HCT116 (cell line): ENCODE data around the gene KIFAP3.
A peak's percentile ranks its signal among the peaks of the same experiment; 100 is the strongest.

Experiments
- CEBPB ChIP-seq: IDR thresholded peaks from 2 replicates; pipeline ENCODE4 v1.6.1; 2012; ENCODE audit warnings: low read depth
- EGR1 ChIP-seq: IDR thresholded peaks from 2 replicates; pipeline ENCODE4 v1.6.1; 2012; ENCODE audit warnings: low read depth
- EZH2 ChIP-seq: fragments of 200-600 bp; sonication (generic); IDR thresholded peaks from 2 replicates; pipeline ENCODE4 v1.6.1; 2017; ENCODE audit warnings: antibody characterized with exemption, mixed run types
- EZH2phosphoT487 ChIP-seq: fragments of 200-600 bp; IDR thresholded peaks from 2 replicates; pipeline ENCODE4 v1.6.1; 2018; ENCODE audit warnings: antibody characterized with exemption, borderline replicate concordance
- POLR2A ChIP-seq: IDR thresholded peaks from 2 replicates; pipeline ENCODE4 v1.7.0; 2011; ENCODE audit warnings: borderline replicate concordance; ENCODE audit not compliant: insufficient read depth, insufficient read length; ENCODE audit errors: extremely low read depth
- POLR2AphosphoS5 ChIP-seq: IDR thresholded peaks from 2 replicates; pipeline ENCODE4 v1.6.1; 2011; ENCODE audit warnings: mild to moderate bottlenecking, low read depth, low read length, moderate library complexity
- REST ChIP-seq: IDR thresholded peaks from 2 replicates; pipeline ENCODE4 v1.6.1; 2012; ENCODE audit warnings: low read depth
- SIN3A ChIP-seq: IDR thresholded peaks from 2 replicates; pipeline ENCODE4 v1.6.1; 2012; ENCODE audit warnings: low read depth
- TF ChIP-seq, protein P1 (sequence below): IDR thresholded peaks from 2 replicates; pipeline ENCODE4 v1.6.1; 2012
- TF ChIP-seq, protein P2 (sequence below), 3 experiments: fragments of 200-600 bp in 1 of 3; sonication (generic) in 1 of 3; IDR thresholded peaks in 2 of 3; conservative IDR thresholded peaks in 1 of 3; 2 replicates each; pipeline ENCODE4 v1.5.1; 2012 to 2017; ENCODE audit warnings: low read depth in 2 of 3, low read length in 2 of 3, antibody characterized with exemption in 1 of 3, borderline replicate concordance in 1 of 3, control low read depth in 1 of 3, mild to moderate bottlenecking in 1 of 3, mixed read lengths in 1 of 3, mixed run types in 1 of 3, moderate library complexity in 1 of 3; ENCODE audit not compliant: insufficient read depth in 1 of 3

GRCh38 chr1:169928438-169929209 is 145.9 kb downstream of the KIFAP3 start:
- no peak for TF ChIP-seq EGR1
- TF ChIP-seq POLR2AphosphoS5 = no peak
- TF ChIP-seq, protein P1, sequence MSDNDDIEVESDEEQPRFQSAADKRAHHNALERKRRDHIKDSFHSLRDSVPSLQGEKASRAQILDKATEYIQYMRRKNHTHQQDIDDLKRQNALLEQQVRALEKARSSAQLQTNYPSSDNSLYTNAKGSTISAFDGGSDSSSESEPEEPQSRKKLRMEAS = no peak
- TF ChIP-seq, protein P2, sequence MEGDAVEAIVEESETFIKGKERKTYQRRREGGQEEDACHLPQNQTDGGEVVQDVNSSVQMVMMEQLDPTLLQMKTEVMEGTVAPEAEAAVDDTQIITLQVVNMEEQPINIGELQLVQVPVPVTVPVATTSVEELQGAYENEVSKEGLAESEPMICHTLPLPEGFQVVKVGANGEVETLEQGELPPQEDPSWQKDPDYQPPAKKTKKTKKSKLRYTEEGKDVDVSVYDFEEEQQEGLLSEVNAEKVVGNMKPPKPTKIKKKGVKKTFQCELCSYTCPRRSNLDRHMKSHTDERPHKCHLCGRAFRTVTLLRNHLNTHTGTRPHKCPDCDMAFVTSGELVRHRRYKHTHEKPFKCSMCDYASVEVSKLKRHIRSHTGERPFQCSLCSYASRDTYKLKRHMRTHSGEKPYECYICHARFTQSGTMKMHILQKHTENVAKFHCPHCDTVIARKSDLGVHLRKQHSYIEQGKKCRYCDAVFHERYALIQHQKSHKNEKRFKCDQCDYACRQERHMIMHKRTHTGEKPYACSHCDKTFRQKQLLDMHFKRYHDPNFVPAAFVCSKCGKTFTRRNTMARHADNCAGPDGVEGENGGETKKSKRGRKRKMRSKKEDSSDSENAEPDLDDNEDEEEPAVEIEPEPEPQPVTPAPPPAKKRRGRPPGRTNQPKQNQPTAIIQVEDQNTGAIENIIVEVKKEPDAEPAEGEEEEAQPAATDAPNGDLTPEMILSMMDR (IDR thresholded peaks at IDR 0.05 in 2 of 3, conservative IDR thresholded peaks at IDR 0.05 in 1 of 3; ENCODE audit: borderline replicate concordance in 1 of 3, insufficient read depth in 1 of 3, low read depth in 2 of 3, low read length in 2 of 3) = peak; percentile 53 to 85 (median 66)
- no peak for TF ChIP-seq EZH2phosphoT487
- TF ChIP-seq EZH2 = no peak
- TF ChIP-seq REST = no peak
- TF ChIP-seq SIN3A = no peak
- TF ChIP-seq POLR2A = no peak
- no peak for TF ChIP-seq CEBPB
